GM21529 (cell line): ENCODE results near the gene ACVR1C.

Experiments used
- ATAC-seq: cut with Tn5 transposase; IDR thresholded peaks from one replicate; pipeline ENCODE4 v1.9.1; 2021; ENCODE audit not compliant: unreplicated experiment

Gene ACVR1C

GRCh38 chr2:157628477-157629415 is at the start of gene ACVR1C:
Gene ACVR1C, minus strand, starts transcription at chr2:157628864. Its CDS starts 220 bp downstream, at chr2:157628644.
- ATAC-seq, result peak; percentile 81

- no peak for ATAC-seq
Measured at GRCh38 chr2:157677941-157678340, 49.3 kb upstream of the ACVR1C start.

GRCh38 chr2:157672129-157672528 is 43.5 kb upstream of the ACVR1C start:
- no peak for ATAC-seq

GRCh38 chr2:157662401-157662800 is 33.7 kb upstream of the ACVR1C start:
- no peak for ATAC-seq

- no peak for ATAC-seq
Measured at GRCh38 chr2:157661776-157662175, 33.1 kb upstream of the ACVR1C start.

GRCh38 chr2:157657858-157658257 is 29.2 kb upstream of the ACVR1C start:
- no peak for ATAC-seq

GRCh38 chr2:157657101-157657500 is 28.4 kb upstream of the ACVR1C start:
- ATAC-seq, result no peak

GRCh38 chr2:157644776-157645175 is 16.1 kb upstream of the ACVR1C start:
- ATAC-seq, result no peak

GRCh38 chr2:157631861-157632260 is 3.2 kb upstream of the ACVR1C start:
- no peak for ATAC-seq

GRCh38 chr2:157627594-157628476 is 829 bp downstream of the ACVR1C start:
- peak; percentile 11 for ATAC-seq

- ATAC-seq, result no peak
Measured at GRCh38 chr2:157625296-157625695, 3.4 kb downstream of the ACVR1C start.

GRCh38 chr2:157620956-157621355 is 7.7 kb downstream of the ACVR1C start:
- ATAC-seq, result no peak

- ATAC-seq, result no peak
Measured at GRCh38 chr2:157611726-157612125, 16.9 kb downstream of the ACVR1C start.

- no peak for ATAC-seq
Measured at GRCh38 chr2:157611110-157611509, 17.6 kb downstream of the ACVR1C start.

GRCh38 chr2:157606534-157606933 is 22.1 kb downstream of the ACVR1C start:
- no peak for ATAC-seq

- no peak for ATAC-seq
Measured at GRCh38 chr2:157603198-157603597, 25.5 kb downstream of the ACVR1C start.

- ATAC-seq, result no peak
Measured at GRCh38 chr2:157601807-157602206, 26.9 kb downstream of the ACVR1C start.

GRCh38 chr2:157596992-157597681 is 31.5 kb downstream of the ACVR1C start:
- peak; percentile 77 for ATAC-seq

- no peak for ATAC-seq
Measured at GRCh38 chr2:157593411-157593810, 35.3 kb downstream of the ACVR1C start.

- ATAC-seq, result no peak
Measured at GRCh38 chr2:157592948-157593347, 35.7 kb downstream of the ACVR1C start.

GRCh38 chr2:157592374-157592773 is 36.3 kb downstream of the ACVR1C start:
- ATAC-seq, result no peak
